B cell (primary cell): ENCODE results near the gene SLC24A1.

Experiments
- EZH2 ChIP-seq: IDR thresholded peaks from 2 replicates; pipeline ENCODE4 v1.6.1; 2012; ENCODE audit warnings: borderline replicate concordance, low read depth, mild to moderate bottlenecking, moderate library complexity, low read length; ENCODE audit not compliant: insufficient read depth, poor library complexity, severe bottlenecking
- TF ChIP-seq, protein P1 (sequence below): fragments of 200-600 bp; IDR thresholded peaks from one replicate; pipeline ENCODE4 v1.8.0; 2022; ENCODE audit warnings: antibody characterized with exemption, mild to moderate bottlenecking

DNA sequence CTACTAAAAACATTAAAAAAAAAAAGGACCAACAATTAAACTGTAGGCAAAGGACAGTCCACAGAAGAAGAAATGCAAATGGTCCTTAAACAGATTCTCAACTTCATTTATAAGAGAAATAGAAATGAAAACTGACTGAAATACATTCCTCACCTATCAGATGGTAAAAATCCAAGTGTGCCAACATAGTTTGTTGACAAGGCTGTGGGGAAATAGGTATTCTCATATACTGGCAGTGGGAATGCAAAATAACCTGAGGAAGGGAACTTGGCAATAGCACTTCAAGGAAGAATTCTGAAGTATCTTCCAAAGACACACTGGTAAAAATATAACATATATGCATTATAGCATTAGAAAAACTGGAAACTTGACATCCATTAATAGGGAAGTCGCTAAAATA is 53.8 kb downstream of the SLC24A1 start:
- TF ChIP-seq, protein P1, sequence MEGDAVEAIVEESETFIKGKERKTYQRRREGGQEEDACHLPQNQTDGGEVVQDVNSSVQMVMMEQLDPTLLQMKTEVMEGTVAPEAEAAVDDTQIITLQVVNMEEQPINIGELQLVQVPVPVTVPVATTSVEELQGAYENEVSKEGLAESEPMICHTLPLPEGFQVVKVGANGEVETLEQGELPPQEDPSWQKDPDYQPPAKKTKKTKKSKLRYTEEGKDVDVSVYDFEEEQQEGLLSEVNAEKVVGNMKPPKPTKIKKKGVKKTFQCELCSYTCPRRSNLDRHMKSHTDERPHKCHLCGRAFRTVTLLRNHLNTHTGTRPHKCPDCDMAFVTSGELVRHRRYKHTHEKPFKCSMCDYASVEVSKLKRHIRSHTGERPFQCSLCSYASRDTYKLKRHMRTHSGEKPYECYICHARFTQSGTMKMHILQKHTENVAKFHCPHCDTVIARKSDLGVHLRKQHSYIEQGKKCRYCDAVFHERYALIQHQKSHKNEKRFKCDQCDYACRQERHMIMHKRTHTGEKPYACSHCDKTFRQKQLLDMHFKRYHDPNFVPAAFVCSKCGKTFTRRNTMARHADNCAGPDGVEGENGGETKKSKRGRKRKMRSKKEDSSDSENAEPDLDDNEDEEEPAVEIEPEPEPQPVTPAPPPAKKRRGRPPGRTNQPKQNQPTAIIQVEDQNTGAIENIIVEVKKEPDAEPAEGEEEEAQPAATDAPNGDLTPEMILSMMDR, result no peak
- TF ChIP-seq EZH2, result no peak
